Brain microvascular endothelial cell (primary cell): Measurements from ENCODE around the gene CEP95.

ENCODE experiments used
- DNase-seq: peaks from one replicate; pipeline ENCODE4 v3.0.0-alpha.2; 2020
- H3K27ac ChIP-seq: fragments of 250-450 bp; sonication (Bioruptor Pico); 2 replicates; pipeline ENCODE4 v1.5.1; 2020; ENCODE audit warnings: mild to moderate bottlenecking, moderate library complexity
- H3K27me3 ChIP-seq: fragments of 250-450 bp; sonication (Bioruptor Pico); replicated peaks from 2 replicates; pipeline ENCODE4 v1.5.1; 2020; ENCODE audit warnings: mild to moderate bottlenecking
- H3K36me3 ChIP-seq: fragments of 250-450 bp; sonication (Bioruptor Pico); replicated peaks from 2 replicates; pipeline ENCODE4 v1.5.1; 2020; ENCODE audit warnings: mild to moderate bottlenecking
- H3K4me3 ChIP-seq: 2 replicates; pipeline ENCODE4 v1.5.1; 2011; ENCODE audit warnings: low read depth, mild to moderate bottlenecking, control low read depth, low read length, moderate library complexity
- CTCF ChIP-seq: IDR thresholded peaks from 2 replicates; pipeline ENCODE4 v1.5.1; 2011; ENCODE audit warnings: low read depth, mild to moderate bottlenecking, moderate library complexity, low read length, control low read depth, inconsistent platforms; ENCODE audit errors: missing control alignments
- in situ Hi-C: cut with HindIII; loops from 2 replicates; pipeline ENCODE4 v1.10.0; 2017; ENCODE audit warnings: low sequenced_read_pairs, low pct_ligation_motif_present

Gene CEP95

GRCh38 chr17:64537488-64537887 is 30.7 kb downstream of the CEP95 start:
- in situ Hi-C loops = no loop called here
- Histone ChIP-seq H3K27ac (no peak overlapping the region), H3K4me3 (no peak overlapping the region), H3K27me3 (no peaks in the 10 kb centered on the region), H3K36me3 (peaks cover 81% of the 10 kb centered on the region)
- no peak for TF ChIP-seq CTCF
- DNase-seq = no peak

- DNase-seq = no peak
- TF ChIP-seq CTCF = no peak
- in situ Hi-C loops = no loop called here
- H3K36me3 ChIP-seq = peaks cover 78% of the 10 kb centered on the region
- H3K27ac ChIP-seq = no peak overlapping the region
- no peak overlapping the region for H3K4me3 ChIP-seq
- no peaks in the 10 kb centered on the region for H3K27me3 ChIP-seq
These were observed 31.8 kb downstream of the CEP95 start for GRCh38 chr17:64538508-64539130.

GRCh38 chr17:64540118-64540776 is 33.5 kb downstream of the CEP95 start:
- no peak for TF ChIP-seq CTCF
- H3K27me3 ChIP-seq = no peaks in the 10 kb centered on the region
- H3K36me3 ChIP-seq = peaks cover 80% of the 10 kb centered on the region
- H3K27ac ChIP-seq = no peak overlapping the region
- DNase-seq = no peak
- no peak overlapping the region for H3K4me3 ChIP-seq
- in situ Hi-C loops = no loop called here

- DNase-seq = no peak
- H3K4me3 ChIP-seq = no peak overlapping the region
- peaks cover 84% of the 10 kb centered on the region for H3K36me3 ChIP-seq
- H3K27ac ChIP-seq = no peak overlapping the region
- in situ Hi-C loops = no loop called here
- H3K27me3 ChIP-seq = no peaks in the 10 kb centered on the region
- no peak for TF ChIP-seq CTCF
These were observed 38.0 kb downstream of the CEP95 start for GRCh38 chr17:64544742-64545141.

- H3K36me3 ChIP-seq = peaks cover 83% of the 10 kb centered on the region
- no peak overlapping the region for H3K27ac ChIP-seq
These were observed 39.9 kb downstream of the CEP95 start for GRCh38 chr17:64546716-64547115.

More at GRCh38 chr17:64546716-64547115, 39.9 kb downstream of the CEP95 start:
- in situ Hi-C loops = no loop called here
- no peak for TF ChIP-seq CTCF
- DNase-seq = no peak
- Histone ChIP-seq H3K27me3 (no peaks in the 10 kb centered on the region), H3K4me3 (no peak overlapping the region)
